Natural killer cell (primary cell): Measurements from ENCODE around the gene PIK3R1. TPM values are rescaled to one million over a fixed set of nuclear protein-coding genes. Genes with fewer than 3 reads are reported as not detected.

Source experiments
- ATAC-seq, 3 donors: fragments of 150-1000 bp in 2 of 3; fragments of 200-7000 bp in 1 of 3; cut with Tn5 transposase; 1 replicate in 1 of 3; 2 replicates in 2 of 3; pipeline ENCODE4 v1.10.0; 2021; ENCODE audit warnings: mild to moderate bottlenecking in 2 of 3, moderate library complexity in 2 of 3
- DNase-seq, 2 donors: peaks; one replicate each; pipeline versions ENCODE4 v3.0.0 to v3.0.0-alpha.2; 2013 to 2021; ENCODE audit warnings: mixed read lengths in 1 of 2
- H3K27ac ChIP-seq: one replicate; pipeline ENCODE4 v1.5.1; 2013; ENCODE audit warnings: mild to moderate bottlenecking, low read length
- H3K27me3 ChIP-seq: one replicate; pipeline ENCODE4 v1.6.1; 2013; ENCODE audit warnings: low read length; ENCODE audit not compliant: control insufficient read depth, insufficient read depth
- H3K36me3 ChIP-seq: one replicate; pipeline ENCODE4 v1.6.1; 2013; ENCODE audit warnings: low read length; ENCODE audit not compliant: control insufficient read depth, insufficient read depth
- H3K4me1 ChIP-seq: one replicate; pipeline ENCODE4 v1.6.1; 2013; ENCODE audit warnings: low read length; ENCODE audit not compliant: control insufficient read depth, insufficient read depth
- H3K4me3 ChIP-seq: one replicate; pipeline ENCODE4 v1.5.1; 2013; ENCODE audit warnings: low read length
- H3K9me3 ChIP-seq: one replicate; pipeline ENCODE4 v1.6.1; 2013; ENCODE audit warnings: low read length; ENCODE audit not compliant: control insufficient read depth, insufficient read depth
- H3K27ac Mint-ChIP-seq, 2 donors: one replicate each; pipeline ENCODE4 v1.8.0; 2022; ENCODE audit warnings: mild to moderate bottlenecking in 2 of 2, mixed read lengths in 2 of 2, moderate library complexity in 1 of 2
- H3K27me3 Mint-ChIP-seq, 2 donors: one replicate each; pipeline ENCODE4 v1.8.0; 2022; ENCODE audit warnings: low read depth in 2 of 2, mixed read lengths in 2 of 2
- H3K36me3 Mint-ChIP-seq: one replicate; pipeline ENCODE4 v1.8.0; 2022; ENCODE audit warnings: mixed read lengths
- H3K4me1 Mint-ChIP-seq, 2 donors: one replicate each; pipeline ENCODE4 v1.8.0; 2022; ENCODE audit warnings: mixed read lengths in 2 of 2
- H3K4me3 Mint-ChIP-seq: one replicate; pipeline ENCODE4 v1.8.0; 2022; ENCODE audit warnings: mild to moderate bottlenecking, moderate library complexity, mixed read lengths
- H3K9me3 Mint-ChIP-seq, 2 donors: one replicate each; pipeline ENCODE4 v1.8.0; 2022; ENCODE audit warnings: mixed read lengths in 2 of 2
- CTCF ChIP-seq: fragments of 200-600 bp; IDR thresholded peaks from one replicate; pipeline ENCODE4 v1.8.0; 2022; ENCODE audit warnings: antibody characterized with exemption
- WGBS: methylation state at CpG from one replicate; pipeline ENCODE4 v1.1.7; 2013; ENCODE audit warnings: missing lambda C conversion rate; ENCODE audit not compliant: insufficient coverage; 5-methylcytosine and 5-hydroxymethylcytosine counted together
- intact Hi-C: fragments of 100-400 bp; cut with micrococcal nuclease; formaldehyde crosslinking; loops from one replicate; pipeline ENCODE4 v1.14.2; 2022
- total RNA-seq, 4 donors: library from RNA; stranded (reverse); fragments of 120-200 nt in 1 of 4; gene quantifications; one replicate each; pipeline versions ENCODE4 v1.2.3 to v1.2.4, GENCODE V29; 2013 to 2022

Gene PIK3R1
- total RNA-seq, 3 donors from 2014 or later (not counting 1 experiment from before 2014, with no cell fraction given): 307 to 365 (median 313) TPM

GRCh38 chr5:68193481-68194036, 22.0 kb upstream of the PIK3R1 start:
- Mint-ChIP-seq H3K9me3 (no peaks in the 10 kb centered on the region), H3K27ac (no peak overlapping the region), H3K27me3 (no peaks in the 10 kb centered on the region), H3K36me3 (no peaks in the 10 kb centered on the region), H3K4me1 (peaks cover 0 to 4% of the 10 kb centered on the region in 2 donors), H3K4me3 (no peak overlapping the region)
- Histone ChIP-seq H3K4me1 (no peaks in the 10 kb centered on the region), H3K9me3 (no peaks in the 10 kb centered on the region), H3K4me3 (no peak overlapping the region), H3K36me3 (no peaks in the 10 kb centered on the region), H3K27ac (no peak overlapping the region), H3K27me3 (no peaks in the 10 kb centered on the region)
- DNase-seq (no peak), ATAC-seq (no peak)
- no peak for TF ChIP-seq CTCF
- intact Hi-C loops: no loop called here
- 17% methylated on average over 2 of the region's 3 CpGs for WGBS

- ATAC-seq (no peak), DNase-seq (no peak)
- H3K4me3 ChIP-seq: no peak overlapping the region
- Mint-ChIP-seq H3K4me3 (no peak overlapping the region), H3K4me1 (no peaks in the 10 kb centered on the region), H3K27me3 (no peaks in the 10 kb centered on the region), H3K9me3 (no peaks in the 10 kb centered on the region), H3K36me3 (no peaks in the 10 kb centered on the region), H3K27ac (no peak overlapping the region)
- no peaks in the 10 kb centered on the region for H3K4me1 ChIP-seq
- no peak for TF ChIP-seq CTCF
- no peaks in the 10 kb centered on the region for H3K36me3 ChIP-seq
- H3K27ac ChIP-seq: no peak overlapping the region
- 50% methylated on average over 2 of the region's 2 CpGs for WGBS
- H3K9me3 ChIP-seq: no peaks in the 10 kb centered on the region
- no peaks in the 10 kb centered on the region for H3K27me3 ChIP-seq
- intact Hi-C loops: no loop called here
Measured at GRCh38 chr5:68194386-68194785, 21.2 kb upstream of the PIK3R1 start.

- no peaks in the 10 kb centered on the region for H3K27me3 Mint-ChIP-seq
- no peaks in the 10 kb centered on the region for H3K4me1 Mint-ChIP-seq
- ATAC-seq (no peak), DNase-seq (no peak)
- Histone ChIP-seq H3K27ac (no peak overlapping the region), H3K9me3 (no peaks in the 10 kb centered on the region), H3K4me3 (no peak overlapping the region), H3K4me1 (no peaks in the 10 kb centered on the region), H3K27me3 (no peaks in the 10 kb centered on the region), H3K36me3 (no peaks in the 10 kb centered on the region)
- no peaks in the 10 kb centered on the region for H3K36me3 Mint-ChIP-seq
- H3K4me3 Mint-ChIP-seq: no peak overlapping the region
- H3K9me3 Mint-ChIP-seq: no peaks in the 10 kb centered on the region
- no CpG with 5 or more reads among the region's 3 CpGs for WGBS
- TF ChIP-seq CTCF: no peak
- intact Hi-C loops: no loop called here
- no peak overlapping the region for H3K27ac Mint-ChIP-seq
Measured at GRCh38 chr5:68195137-68195536, 20.4 kb upstream of the PIK3R1 start.

- no peaks in the 10 kb centered on the region for H3K9me3 ChIP-seq
- H3K27ac ChIP-seq: no peak overlapping the region
- H3K4me3 ChIP-seq: no peak overlapping the region
- no peak for DNase-seq
- no peaks in the 10 kb centered on the region for H3K36me3 Mint-ChIP-seq
- intact Hi-C loops: no loop called here
- H3K9me3 Mint-ChIP-seq: no peaks in the 10 kb centered on the region
- 43% methylated on average over 6 of the region's 6 CpGs for WGBS
- no peak for TF ChIP-seq CTCF
- no peak overlapping the region for H3K27ac Mint-ChIP-seq
- H3K4me1 Mint-ChIP-seq: no peaks in the 10 kb centered on the region
- H3K36me3 ChIP-seq: no peaks in the 10 kb centered on the region
- no peak for ATAC-seq
- no peaks in the 10 kb centered on the region for H3K4me1 ChIP-seq
- H3K27me3 ChIP-seq: no peaks in the 10 kb centered on the region
- no peaks in the 10 kb centered on the region for H3K27me3 Mint-ChIP-seq
- no peak overlapping the region for H3K4me3 Mint-ChIP-seq
Measured at GRCh38 chr5:68196876-68197275, 18.7 kb upstream of the PIK3R1 start.
